ENCODE results near the gene IL24.

The IL24 gene

GRCh38 chr1:206951318-206952100 lies 54.3 kb downstream of the IL24 start:
- peak overlapping the region; percentile 84 for H3K27ac ChIP-seq
- no peak for TF ChIP-seq CTCF (conservative IDR thresholded peaks at IDR 0.05)
- no peak for TF ChIP-seq ZFX (IDR thresholded peaks at IDR 0.05)

DNA sequence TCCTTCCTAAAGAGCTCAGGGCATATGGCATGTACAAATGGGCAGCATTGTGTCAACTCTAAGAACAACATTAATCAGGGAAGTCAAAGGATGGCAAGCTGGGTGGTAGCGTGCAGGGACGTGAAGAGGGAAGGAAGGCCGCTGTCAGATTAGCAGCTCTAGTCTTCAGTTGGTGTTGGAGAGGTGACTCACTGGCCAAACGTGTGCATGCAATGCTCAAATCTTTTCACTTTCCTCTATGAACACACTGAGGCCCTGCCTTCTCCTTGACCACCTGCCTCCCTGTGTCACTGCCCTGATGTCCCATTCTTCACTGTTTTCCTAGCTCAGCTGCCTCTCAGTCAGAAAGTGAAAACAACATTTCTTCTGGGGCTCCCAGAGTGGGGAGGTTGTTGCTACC lies 54.9 kb downstream of the IL24 start:
- H3K27ac ChIP-seq = peak overlapping the region; percentile 84
- no peak for TF ChIP-seq CTCF (conservative IDR thresholded peaks at IDR 0.05)
- no peak for TF ChIP-seq ZFX (IDR thresholded peaks at IDR 0.05)

DNA sequence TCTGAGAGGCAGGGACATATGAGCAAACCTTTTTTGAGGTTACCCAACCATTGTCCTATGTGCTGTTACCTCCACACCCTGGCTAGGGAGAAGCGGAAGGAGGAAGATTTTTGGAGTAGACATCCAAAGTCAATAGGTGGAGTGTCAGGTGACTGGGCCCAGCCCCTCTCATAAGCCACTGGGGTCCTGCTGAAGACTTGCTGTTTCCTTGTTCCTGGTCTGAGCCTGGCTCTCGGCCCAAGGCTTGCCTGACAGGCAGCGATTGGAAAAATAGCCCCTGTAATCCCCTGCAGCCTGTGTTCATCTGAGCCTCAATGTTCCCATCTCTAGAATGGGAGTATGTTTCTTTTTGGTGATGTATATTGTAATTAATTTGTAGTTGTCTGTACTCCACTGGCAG lies 55.9 kb downstream of the IL24 start:
- no peak for TF ChIP-seq ZFX (IDR thresholded peaks at IDR 0.05)
- TF ChIP-seq CTCF (conservative IDR thresholded peaks at IDR 0.05) = no peak
- peak overlapping the region; percentile 84 for H3K27ac ChIP-seq

- H3K27ac ChIP-seq = peak overlapping the region; percentile 84
- TF ChIP-seq CTCF (conservative IDR thresholded peaks at IDR 0.05) (no peak), ZFX (IDR thresholded peaks at IDR 0.05) (no peak)
Measured at GRCh38 chr1:206953626-206954025, 56.4 kb downstream of the IL24 start.
